EH (cell line): ENCODE results near the gene NHERF1.

ENCODE experiments used
- DNase-seq: peaks from one replicate; pipeline ENCODE4 v3.0.0-alpha.2; 2015; ENCODE audit warnings: low read depth

The NHERF1 gene

DNA sequence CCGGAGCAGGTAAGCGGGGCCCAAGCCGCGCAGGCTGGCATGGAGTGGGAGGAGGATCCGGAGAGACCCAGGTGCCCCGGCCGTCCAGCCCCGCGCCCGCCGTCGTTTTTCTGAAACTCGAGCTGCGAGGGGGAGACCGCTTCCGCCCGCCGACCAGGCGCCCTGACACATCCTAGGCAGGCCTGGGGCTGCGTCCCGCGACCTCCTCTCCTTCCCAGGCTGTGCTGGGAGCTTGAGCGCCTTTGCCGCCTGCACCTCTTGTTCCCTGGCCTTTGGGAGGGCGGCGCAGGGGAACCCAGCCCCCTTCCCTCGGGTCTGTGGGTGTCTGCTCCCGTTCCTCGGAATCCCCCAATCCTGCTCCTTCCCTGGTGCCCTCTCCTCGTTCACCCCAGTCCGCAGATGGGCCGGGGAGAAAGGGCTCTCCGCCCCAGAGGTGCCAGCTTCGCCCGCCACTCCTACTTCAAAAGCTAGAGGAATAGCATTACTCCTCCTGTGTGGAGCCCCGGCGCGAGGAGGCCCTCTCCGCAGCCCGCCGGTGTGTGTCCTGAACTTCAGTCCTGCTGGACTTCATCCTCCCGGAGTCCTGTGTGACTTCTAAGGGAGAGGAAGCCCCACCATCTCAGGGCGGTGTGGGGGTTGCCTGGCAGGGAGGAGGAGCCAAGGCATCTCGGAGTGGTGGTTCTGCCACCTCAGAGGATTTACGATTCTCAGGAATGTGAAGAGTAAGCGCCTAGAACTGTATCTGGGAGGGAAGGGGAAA, 1.0 kb downstream of the NHERF1 start:
- DNase-seq = peak; percentile 69

DNA sequence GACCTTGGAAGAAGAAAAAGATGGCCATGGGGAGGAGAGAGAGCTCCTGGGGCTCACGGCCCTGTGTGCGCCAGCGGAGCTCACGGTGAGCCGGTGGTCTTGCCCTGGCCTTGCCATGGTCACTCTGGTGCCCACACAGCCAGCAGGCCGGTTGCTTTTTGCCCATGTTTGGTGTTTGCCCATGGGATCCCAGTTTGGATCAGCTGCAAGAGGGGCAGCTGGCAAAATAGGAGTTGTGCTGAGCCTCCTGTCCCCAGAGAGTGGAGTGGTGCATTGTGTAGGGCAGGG, 1.6 kb downstream of the NHERF1 start:
- DNase-seq = no peak

DNA sequence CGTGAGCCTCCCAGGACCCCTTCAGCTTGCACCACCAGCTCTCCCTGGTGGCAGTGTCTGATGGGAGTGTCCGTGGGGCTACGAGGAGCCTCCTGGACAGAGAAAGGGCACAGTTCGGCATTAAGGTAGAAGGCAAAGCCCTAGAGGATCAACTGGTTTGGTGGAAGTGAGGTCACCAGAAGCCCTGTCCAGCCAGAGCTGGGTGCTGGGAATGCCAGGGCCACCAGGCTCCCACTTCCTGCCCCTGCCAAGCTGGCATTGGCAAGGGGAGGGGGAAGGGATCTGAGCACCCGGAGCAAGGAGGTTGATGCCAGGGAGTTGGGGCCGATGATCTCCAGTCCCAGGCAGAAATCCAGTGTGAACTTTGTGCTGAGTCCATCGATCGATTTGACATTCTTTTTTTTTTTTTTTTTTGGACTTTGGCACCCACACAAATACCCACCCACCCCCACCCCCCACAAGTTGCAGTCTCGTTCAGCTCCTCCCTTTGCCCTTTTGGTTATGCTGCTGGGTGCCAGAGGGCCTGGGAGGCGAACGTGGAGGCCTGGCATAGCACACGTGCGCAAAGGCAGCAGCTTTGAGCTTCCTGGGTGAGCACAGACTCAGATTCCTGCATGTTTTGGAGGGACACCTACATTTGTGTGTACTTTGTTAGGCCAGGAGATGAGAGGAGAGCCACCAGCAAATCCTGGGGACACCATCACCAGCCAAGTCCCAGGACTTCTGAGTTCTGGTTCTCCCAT, 2.1 kb downstream of the NHERF1 start:
- no peak for DNase-seq

DNA sequence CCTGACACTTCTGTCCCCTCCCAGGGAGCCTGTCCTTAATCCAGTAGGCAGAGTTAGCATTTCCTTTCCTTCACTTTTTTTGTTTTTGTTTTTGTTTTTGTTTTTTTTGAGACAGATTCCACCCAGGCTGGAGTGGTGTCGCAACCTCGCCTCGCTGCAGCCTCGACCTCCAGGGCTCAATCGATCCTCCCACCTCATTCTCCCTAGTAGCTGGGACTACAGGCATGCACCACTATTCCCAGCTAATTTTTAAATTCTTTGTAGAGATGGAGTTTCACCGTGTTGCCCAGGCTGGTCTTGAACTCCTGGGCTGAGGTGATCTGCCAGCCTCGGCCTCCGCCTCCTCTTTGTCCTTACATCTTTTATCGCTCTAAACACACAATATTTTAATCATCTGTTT, 4.0 kb downstream of the NHERF1 start:
- no peak for DNase-seq

GRCh38 chr17:74752822-74753401, 4.5 kb downstream of the NHERF1 start:
- no peak for DNase-seq

DNA sequence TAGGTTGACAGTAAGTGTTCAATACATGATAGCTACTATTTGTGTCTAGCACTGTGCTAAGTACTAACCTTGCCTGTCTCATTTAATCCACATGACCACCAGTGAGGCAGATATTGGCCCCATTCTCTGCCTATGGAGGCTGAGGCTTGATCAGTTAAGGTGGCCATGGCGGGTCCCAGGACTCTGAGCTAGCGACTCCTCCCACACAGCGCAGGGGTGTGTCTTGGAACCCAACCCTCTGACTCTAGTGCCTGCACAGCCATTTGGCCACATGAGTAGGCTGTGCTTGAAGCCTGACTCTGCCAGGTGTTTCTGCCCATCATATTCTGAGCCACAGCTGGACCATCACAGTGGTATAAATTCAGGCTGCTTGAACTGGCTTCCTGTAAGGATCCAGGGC, 6.4 kb downstream of the NHERF1 start:
- DNase-seq = no peak

DNA sequence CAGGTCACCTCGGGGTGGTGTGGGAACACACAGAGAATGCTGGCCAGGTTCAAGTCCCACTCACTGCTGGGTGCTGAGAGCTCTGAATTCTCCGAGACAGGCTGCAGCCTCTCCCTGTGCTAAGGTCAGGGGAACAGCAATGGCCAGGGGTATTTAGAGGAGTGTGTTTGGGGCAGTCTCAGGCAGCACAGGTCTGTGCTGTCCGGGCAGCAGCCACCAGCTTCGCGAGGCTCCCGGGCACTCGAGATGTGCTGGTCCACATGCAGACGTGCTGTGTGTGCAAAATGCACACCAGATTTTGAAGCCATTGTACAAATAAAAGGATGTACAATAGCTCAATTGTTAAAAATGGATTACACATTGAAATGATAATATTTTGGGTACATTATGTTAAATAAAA, 7.1 kb downstream of the NHERF1 start:
- no peak for DNase-seq

DNA sequence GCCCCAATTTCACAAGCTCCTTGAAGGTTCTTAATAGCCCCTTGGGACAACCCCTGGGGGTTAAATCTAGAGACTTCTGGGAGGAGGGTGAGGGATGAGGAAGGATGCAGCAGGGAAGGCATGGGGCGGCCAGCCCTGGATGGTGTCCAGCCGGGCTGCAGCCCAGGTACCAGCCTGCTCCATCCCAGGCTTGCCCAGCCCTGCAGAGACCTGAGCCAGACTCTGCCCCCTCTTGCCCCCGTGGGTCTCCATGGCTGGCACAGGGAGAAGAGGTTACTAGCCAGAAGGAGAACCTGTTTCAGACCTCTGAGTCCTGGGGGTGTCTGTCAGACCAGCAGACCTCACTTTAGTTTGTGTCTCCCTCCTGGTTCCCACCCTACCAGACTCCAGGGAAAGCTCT, 8.5 kb downstream of the NHERF1 start:
- no peak for DNase-seq

DNA sequence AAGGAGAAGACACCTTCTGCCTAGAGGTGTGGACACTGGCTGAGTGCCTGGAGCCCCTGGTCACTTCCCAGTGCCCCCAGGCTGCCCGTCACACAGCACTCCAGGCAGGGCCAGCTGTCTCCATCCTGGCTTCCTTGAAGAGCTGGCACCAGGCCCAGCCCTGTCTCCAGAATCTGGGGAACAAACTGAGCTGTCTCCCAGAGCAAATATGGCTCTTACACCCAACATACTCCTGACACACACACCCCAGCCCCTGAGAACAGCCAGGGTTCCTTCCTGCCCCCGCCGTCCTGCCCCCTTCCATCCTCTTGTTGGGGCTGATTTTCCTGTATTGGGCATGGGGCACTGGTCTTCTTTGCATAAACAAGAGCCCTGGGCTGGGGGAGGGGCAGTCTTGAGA, 9.1 kb downstream of the NHERF1 start:
- DNase-seq = peak; percentile 51

DNA sequence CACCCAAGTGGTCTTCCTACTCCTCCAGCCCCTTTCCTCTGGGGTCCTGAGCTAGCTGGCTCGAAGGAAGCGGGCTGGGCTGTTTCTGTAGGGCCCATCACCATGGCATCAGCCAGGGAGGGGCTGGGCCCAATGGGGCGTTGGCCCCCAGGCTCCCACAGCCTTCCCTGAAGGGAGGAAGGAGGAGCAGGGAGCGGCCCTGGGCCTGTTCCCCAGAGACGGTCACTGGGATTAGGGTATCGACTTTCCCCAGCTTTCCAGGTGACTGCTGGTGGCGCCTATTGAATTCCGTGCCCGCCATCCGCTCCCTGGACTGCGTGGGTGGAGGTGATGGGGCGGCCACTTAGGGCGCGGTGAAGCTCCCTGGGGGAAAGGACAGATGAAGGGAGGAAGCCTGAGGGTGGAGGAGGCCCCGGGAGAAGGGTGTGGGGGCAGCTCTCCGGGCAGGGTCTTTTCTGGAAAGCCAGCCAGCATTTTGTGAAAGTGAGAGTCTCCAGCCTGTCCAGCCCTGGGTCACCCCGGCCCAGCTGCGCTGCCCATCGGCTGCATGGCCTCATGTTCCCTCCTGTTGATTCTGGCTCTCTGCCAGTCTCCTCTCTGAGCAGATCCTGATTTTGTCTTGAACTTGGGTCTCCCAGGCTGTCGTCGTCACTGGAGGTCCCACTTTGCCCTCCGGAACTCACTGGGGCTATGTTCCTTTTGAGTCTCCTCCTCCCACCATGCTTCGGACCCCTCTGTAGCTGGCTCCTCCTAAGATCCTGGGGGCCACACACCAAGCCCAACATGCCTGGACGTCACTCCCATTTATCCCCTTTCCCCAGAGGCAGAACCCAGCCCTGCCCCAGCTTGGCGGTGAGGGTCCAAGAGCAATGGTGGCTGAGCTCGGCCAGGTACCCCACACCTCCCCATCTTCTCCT, 9.8 kb downstream of the NHERF1 start:
- no peak for DNase-seq

DNA sequence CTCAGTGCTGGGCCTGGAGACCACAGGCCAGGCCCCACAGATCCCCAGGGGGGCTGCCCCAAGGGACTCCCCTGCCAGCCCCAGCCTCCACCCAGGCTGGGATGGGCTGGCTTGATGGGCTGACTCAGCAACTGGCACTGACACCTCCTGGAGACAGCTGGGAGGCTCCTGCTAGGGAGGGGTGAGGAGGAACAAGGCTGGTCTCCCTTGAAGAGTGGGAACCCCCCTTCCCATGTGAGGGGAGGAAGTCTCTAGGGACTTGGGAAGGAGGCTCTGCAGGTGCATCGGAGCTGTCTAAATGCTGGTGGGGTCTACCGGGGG, 10.4 kb downstream of the NHERF1 start:
- DNase-seq = no peak

- no peak for DNase-seq
These were observed 10.9 kb downstream of the NHERF1 start for GRCh38 chr17:74759243-74759801.

- DNase-seq = no peak
These were observed 11.5 kb downstream of the NHERF1 start for GRCh38 chr17:74759941-74760340.

DNA sequence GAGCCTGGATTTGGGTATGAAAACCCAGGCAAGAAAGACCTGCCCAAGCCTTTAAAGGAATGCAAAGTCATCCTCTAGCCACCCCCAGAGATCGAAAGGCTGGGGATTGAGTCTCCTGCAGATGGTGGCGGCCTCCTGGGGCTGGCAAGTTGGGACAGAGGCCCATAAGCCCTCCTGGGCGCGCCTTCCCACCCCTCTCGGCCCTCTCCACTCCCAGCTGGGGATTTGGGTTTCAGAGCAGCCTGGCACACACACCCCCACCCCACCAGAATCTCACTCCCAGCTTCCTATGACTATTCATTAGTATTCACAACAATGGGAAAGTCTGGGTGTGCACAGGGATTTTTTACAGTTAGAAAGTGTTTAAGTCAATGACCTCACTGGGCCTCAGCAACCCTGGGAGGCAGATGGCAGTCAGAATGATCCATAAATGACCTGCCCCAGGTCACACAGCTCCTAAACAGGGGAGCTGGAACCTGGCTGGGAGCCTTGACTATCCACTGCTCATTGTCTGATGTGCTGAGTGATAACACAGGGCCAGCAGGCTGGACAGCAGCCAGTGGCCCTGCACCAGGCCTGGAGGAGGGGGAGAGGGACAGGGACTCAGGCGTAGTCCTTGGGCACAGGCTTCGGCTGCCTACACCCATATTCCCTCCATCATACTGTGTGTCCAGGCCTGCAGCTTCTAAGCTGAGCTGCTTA, 12.1 kb downstream of the NHERF1 start:
- DNase-seq = no peak

DNA sequence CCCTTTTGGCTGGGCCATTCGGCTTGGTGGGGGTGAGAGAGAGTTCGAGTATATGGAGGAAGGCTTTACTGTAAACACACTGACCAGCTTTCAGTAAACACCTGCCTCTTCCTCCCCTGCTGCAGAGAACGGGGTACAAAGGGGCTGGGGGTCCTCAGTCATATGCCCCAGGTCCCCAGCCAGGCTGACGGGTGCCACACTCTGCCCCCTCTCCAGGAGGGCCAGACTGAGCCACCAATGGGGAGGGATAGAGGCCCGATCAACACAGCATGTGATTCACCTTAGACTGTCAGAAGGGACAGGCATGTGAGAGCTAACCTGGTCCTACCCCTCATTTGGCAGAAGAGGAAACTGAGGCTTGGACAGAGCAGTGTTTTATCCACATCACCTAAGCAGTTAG, 13.0 kb downstream of the NHERF1 start:
- no peak for DNase-seq

GRCh38 chr17:74761931-74762330, 13.5 kb downstream of the NHERF1 start:
- no peak for DNase-seq

GRCh38 chr17:74763565-74764387, 15.3 kb downstream of the NHERF1 start:
- DNase-seq = no peak

- no peak for DNase-seq
These were observed 16.4 kb downstream of the NHERF1 start for GRCh38 chr17:74764751-74765286.

GRCh38 chr17:74766413-74766812, 18.0 kb downstream of the NHERF1 start:
- DNase-seq = no peak

- no peak for DNase-seq
These were observed 18.7 kb downstream of the NHERF1 start for GRCh38 chr17:74767111-74767516.
